H1 (cell line): ENCODE data around the gene ACTR1B. TPM values are rescaled to one million over a fixed set of nuclear protein-coding genes. Genes with fewer than 3 reads are reported as not detected.

Experiments used
- CTCF ChIA-PET: fragments of 300-600 bp; sonication (Branson Sonifier 250); formaldehyde crosslinking; loops from one replicate; lab custom pipeline; 2021; ENCODE audit not compliant: partially characterized antibody; lab: Charles Lee
- POLR2A ChIA-PET: fragments of 300-600 bp; sonication (Branson Sonifier 250); formaldehyde crosslinking; loops from one replicate; lab custom pipeline; 2021; ENCODE audit warnings: inconsistent platforms; ENCODE audit not compliant: partially characterized antibody; lab: Charles Lee
- DNase-seq, 2 experiments: peaks; one replicate each; pipeline versions ENCODE4 v3.0.0 to v3.0.0-alpha.2; 2010 to 2022; ENCODE audit warnings: low spot score in 2 of 2, low read depth in 1 of 2, mixed read lengths in 1 of 2
- FAIRE-seq: peaks from 2 replicates; lab custom pipeline; 2011; peaks lifted over from hg19 to GRCh38; lab: Jason Lieb, UNC
- H2AFZ ChIP-seq: 2 replicates; pipeline ENCODE4 v1.8.1; 2012; ENCODE audit warnings: low read length, inconsistent platforms
- H2AK5ac ChIP-seq: 2 replicates; pipeline ENCODE4 v1.6.1; 2013; ENCODE audit warnings: low read depth, low read length
- H2BK120ac ChIP-seq: replicated peaks from 2 replicates; pipeline ENCODE3; 2013; ENCODE audit warnings: low read depth, low read length, inconsistent platforms
- H2BK12ac ChIP-seq: 2 replicates; pipeline ENCODE4 v1.6.1; 2013; ENCODE audit warnings: low read depth, low read length
- H2BK15ac ChIP-seq: 2 replicates; pipeline ENCODE4 v1.6.1; 2013; ENCODE audit warnings: low read length
- H2BK20ac ChIP-seq: 2 replicates; pipeline ENCODE4 v1.6.1; 2013; ENCODE audit warnings: low read length
- H2BK5ac ChIP-seq: 2 replicates; pipeline ENCODE4 v1.6.1; 2013; ENCODE audit warnings: low read depth, low read length
- H3K14ac ChIP-seq: 2 replicates; pipeline ENCODE4 v1.6.1; 2013; ENCODE audit warnings: inconsistent platforms; ENCODE audit not compliant: insufficient read length
- H3K18ac ChIP-seq: 2 replicates; pipeline ENCODE4 v1.6.1; 2013; ENCODE audit warnings: low read length; ENCODE audit errors: extremely low read depth
- H3K23ac ChIP-seq: 2 replicates; pipeline ENCODE4 v1.6.1; 2013; ENCODE audit warnings: inconsistent platforms; ENCODE audit not compliant: insufficient read length
- H3K23me2 ChIP-seq: 2 replicates; pipeline ENCODE4 v1.6.1; 2013; ENCODE audit warnings: low read depth, low read length
- H3K27ac ChIP-seq: 2 replicates; pipeline ENCODE4 v1.6.1; 2011; ENCODE audit warnings: low read depth, low read length, inconsistent platforms
- H3K27me3 ChIP-seq, 4 experiments: replicated peaks in 1 of 4; 1 replicate in 1 of 4; 2 replicates in 3 of 4; pipeline versions ENCODE4 v1.6.1 to v1.8.1; 2011 to 2013; ENCODE audit warnings: low read length in 3 of 4, mild to moderate bottlenecking in 3 of 4, inconsistent platforms in 2 of 4, mixed read lengths in 2 of 4, moderate library complexity in 1 of 4; ENCODE audit not compliant: control insufficient read depth in 3 of 4, insufficient read depth in 3 of 4; ENCODE audit errors: extremely low read depth in 1 of 4
- H3K36me3 ChIP-seq, 4 experiments: 2 replicates each; pipeline versions ENCODE4 v1.6.1 to v1.8.1; 2011 to 2013; ENCODE audit warnings: mild to moderate bottlenecking in 4 of 4, low read length in 3 of 4, moderate library complexity in 2 of 4, control low read depth in 1 of 4, inconsistent platforms in 1 of 4; ENCODE audit not compliant: insufficient read depth in 4 of 4, control insufficient read depth in 2 of 4
- H3K4ac ChIP-seq: replicated peaks from 2 replicates; pipeline ENCODE3; 2013; ENCODE audit warnings: low read length, low read depth, mixed read lengths, inconsistent platforms; ENCODE audit not compliant: insufficient read length
- H3K4me1 ChIP-seq, 4 experiments: replicated peaks in 1 of 4; 1 replicate in 1 of 4; 2 replicates in 3 of 4; pipeline versions ENCODE4 v1.6.1 to v1.8.1; 2011 to 2013; ENCODE audit warnings: low read length in 3 of 4, inconsistent platforms in 2 of 4, mixed read lengths in 1 of 4; ENCODE audit not compliant: insufficient read depth in 4 of 4, control insufficient read depth in 3 of 4
- H3K4me2 ChIP-seq, 2 experiments: 2 replicates each; pipeline versions ENCODE4 v1.6.1 to v1.8.1; 2011 to 2013; ENCODE audit warnings: low read depth in 2 of 2, low read length in 2 of 2, control low read depth in 1 of 2, inconsistent platforms in 1 of 2, mild to moderate bottlenecking in 1 of 2; ENCODE audit not compliant: insufficient read depth in 1 of 2
- H3K4me3 ChIP-seq, 4 experiments: fragments of 200-600, 300-600 bp in 1 of 4; sonication (generic), shearing (Covaris generic), sonication (Bioruptor Twin) in 1 of 4; 2 replicates each; pipeline versions ENCODE4 v1.5.1 to v1.8.1; 2011 to 2016; ENCODE audit warnings: low read length in 4 of 4, low read depth in 3 of 4, control low read depth in 2 of 4, inconsistent platforms in 2 of 4, mild to moderate bottlenecking in 2 of 4, mixed read lengths in 1 of 4, moderate library complexity in 1 of 4; ENCODE audit not compliant: insufficient read depth in 2 of 4; ENCODE audit errors: extremely low read depth in 1 of 4
- H3K56ac ChIP-seq: replicated peaks from 2 replicates; pipeline ENCODE3; 2013; ENCODE audit warnings: low read depth, mild to moderate bottlenecking, mixed read lengths, low read length, inconsistent platforms; ENCODE audit not compliant: insufficient read length
- H3K79me1 ChIP-seq: 2 replicates; pipeline ENCODE4 v1.6.1; 2013; ENCODE audit warnings: low read depth, low read length, control low read depth
- H3K79me2 ChIP-seq, 2 experiments: 2 replicates each; pipeline versions ENCODE4 v1.6.1 to v1.8.1; 2012 to 2013; ENCODE audit warnings: low read length in 2 of 2, mild to moderate bottlenecking in 2 of 2, inconsistent platforms in 1 of 2; ENCODE audit not compliant: insufficient read depth in 2 of 2, control insufficient read depth in 1 of 2
- H3K9ac ChIP-seq, 4 experiments: replicated peaks in 1 of 4; 1 replicate in 1 of 4; 2 replicates in 3 of 4; pipeline versions ENCODE4 v1.6.1 to v1.8.1; 2011 to 2013; ENCODE audit warnings: low read depth in 3 of 4, low read length in 3 of 4, control low read depth in 2 of 4, mild to moderate bottlenecking in 2 of 4, moderate library complexity in 2 of 4, inconsistent platforms in 1 of 4; ENCODE audit errors: extremely low read depth in 1 of 4
- H3K9me3 ChIP-seq, 2 experiments: 2 replicates each; pipeline versions ENCODE4 v1.6.1 to v1.8.1; 2012 to 2013; ENCODE audit warnings: mild to moderate bottlenecking in 2 of 2, moderate library complexity in 2 of 2, control low read depth in 1 of 2, inconsistent platforms in 1 of 2, low read depth in 1 of 2, low read length in 1 of 2, mixed read lengths in 1 of 2; ENCODE audit not compliant: insufficient read depth in 2 of 2
- H4K20me1 ChIP-seq, 2 experiments: replicated peaks in 1 of 2; 2 replicates each; pipeline versions ENCODE3 to v1.8.1; 2011 to 2013; ENCODE audit warnings: inconsistent platforms in 2 of 2, low read length in 2 of 2, mild to moderate bottlenecking in 1 of 2; ENCODE audit not compliant: insufficient read depth in 2 of 2, control insufficient read depth in 1 of 2
- H4K5ac ChIP-seq: 2 replicates; pipeline ENCODE4 v1.6.1; 2013; ENCODE audit warnings: low read length, low read depth, mixed read lengths, inconsistent platforms; ENCODE audit not compliant: insufficient read length
- H4K8ac ChIP-seq: 2 replicates; pipeline ENCODE4 v1.8.0; 2013; ENCODE audit warnings: mild to moderate bottlenecking, moderate library complexity, low read length, inconsistent platforms; ENCODE audit not compliant: insufficient read depth; ENCODE audit errors: extremely low read depth
- H4K91ac ChIP-seq: replicated peaks from 2 replicates; pipeline ENCODE3; 2013; ENCODE audit warnings: low read length, mixed read lengths, inconsistent platforms; ENCODE audit not compliant: insufficient read length
- EGR1 ChIP-seq: IDR thresholded peaks from 2 replicates; pipeline ENCODE4 v1.6.1; 2011; ENCODE audit warnings: low read depth, low read length, borderline replicate concordance
- EP300 ChIP-seq, 2 experiments: IDR thresholded peaks; 1 replicate in 1 of 2; 2 replicates in 1 of 2; pipeline ENCODE4 v1.6.1; 2011 to 2012; ENCODE audit warnings: low read depth in 2 of 2, low read length in 2 of 2, mild to moderate bottlenecking in 2 of 2, borderline replicate concordance in 1 of 2, inconsistent platforms in 1 of 2, moderate library complexity in 1 of 2
- KDM4A ChIP-seq: IDR thresholded peaks from one replicate; pipeline ENCODE4 v1.7.1; 2012; ENCODE audit warnings: low read depth, mild to moderate bottlenecking, moderate library complexity, low read length, inconsistent platforms; ENCODE audit not compliant: severe bottlenecking
- POU5F1 ChIP-seq: IDR thresholded peaks from 2 replicates; pipeline ENCODE4 v1.6.1; 2011; ENCODE audit warnings: low read depth, mild to moderate bottlenecking, low read length, moderate library complexity
- RBBP5 ChIP-seq: IDR thresholded peaks from 2 replicates; pipeline ENCODE4 v1.7.1; 2012; ENCODE audit warnings: low read depth, mild to moderate bottlenecking, inconsistent platforms, low read length, moderate library complexity, borderline replicate concordance
- SAP30 ChIP-seq: fragments of 300-600 bp; sonication (generic); IDR thresholded peaks from 2 replicates; pipeline ENCODE4 v1.7.1; 2012; ENCODE audit warnings: low read length, moderate library complexity, mild to moderate bottlenecking, inconsistent platforms; ENCODE audit not compliant: insufficient read depth, insufficient replicate concordance
- SRF ChIP-seq: IDR thresholded peaks from 2 replicates; pipeline ENCODE4 v1.6.1; 2011; ENCODE audit warnings: mild to moderate bottlenecking, low read depth, low read length, moderate library complexity
- TAF1 ChIP-seq: IDR thresholded peaks from 2 replicates; pipeline ENCODE4 v1.6.1; 2011; ENCODE audit warnings: mild to moderate bottlenecking, low read depth, low read length
- TBP ChIP-seq: IDR thresholded peaks from 2 replicates; pipeline ENCODE4 v1.6.1; 2011; ENCODE audit warnings: low read depth, low read length, improper control_type of control experiment
- WGBS, 2 experiments: shearing (Covaris generic) in 1 of 2; methylation state at CpG; one replicate each; pipeline versions ENCODE4 v1.1.6 to v1.1.7; 2013 to 2015; ENCODE audit warnings: low lambda C conversion rate in 2 of 2, mixed read lengths in 2 of 2, inconsistent platforms in 1 of 2, low coverage in 1 of 2, missing lambda C conversion rate in 1 of 2; ENCODE audit not compliant: insufficient replicate concordance in 2 of 2, insufficient coverage in 1 of 2, insufficient read length in 1 of 2; ENCODE audit errors: extremely low coverage in 1 of 2, missing lambda C conversion rate in 1 of 2; 5-methylcytosine and 5-hydroxymethylcytosine counted together
- polyA plus RNA-seq, 7 experiments: library from polyadenylated mRNA; depleted of rRNA in 3 of 7; stranded (reverse) in 5 of 7; unstranded in 2 of 7; fragments of >200 nt in 5 of 7; fragments of 200-250 nt in 2 of 7; gene quantifications; 1 replicate in 5 of 7; 2 replicates in 1 of 7; 4 replicates in 1 of 7; pipeline versions ENCODE4 v1.2.1 to v1.2.3, GENCODE V29; 2011 to 2013; ENCODE audit warnings: missing spikeins in 2 of 7, mixed read lengths in 2 of 7
- total RNA-seq: library from RNA; stranded (reverse); fragmentation: NEBNext Ultra II Directional; extraction: Animal tissue kit (Norgen Biotek cat#: 25700); gene quantifications from 2 replicates; pipeline ENCODE4 v1.2.1, GENCODE V29; 2021
- TF ChIP-seq, protein P1 (sequence below): IDR thresholded peaks from 2 replicates; pipeline ENCODE4 v1.6.1; 2011; ENCODE audit warnings: low read depth, mild to moderate bottlenecking, low read length; ENCODE audit not compliant: insufficient read depth
- TF ChIP-seq, protein P2 (sequence below): IDR thresholded peaks from 2 replicates; pipeline ENCODE4 v1.6.1; 2011; ENCODE audit warnings: low read length, improper control_type of control experiment

The ACTR1B gene
- total and polyA plus RNA-seq, 2 of the 8 experiments (the other 6 are each of a cell fraction or from before 2014, with no cell fraction given), result 40.7 to 56.0 TPM

DNA sequence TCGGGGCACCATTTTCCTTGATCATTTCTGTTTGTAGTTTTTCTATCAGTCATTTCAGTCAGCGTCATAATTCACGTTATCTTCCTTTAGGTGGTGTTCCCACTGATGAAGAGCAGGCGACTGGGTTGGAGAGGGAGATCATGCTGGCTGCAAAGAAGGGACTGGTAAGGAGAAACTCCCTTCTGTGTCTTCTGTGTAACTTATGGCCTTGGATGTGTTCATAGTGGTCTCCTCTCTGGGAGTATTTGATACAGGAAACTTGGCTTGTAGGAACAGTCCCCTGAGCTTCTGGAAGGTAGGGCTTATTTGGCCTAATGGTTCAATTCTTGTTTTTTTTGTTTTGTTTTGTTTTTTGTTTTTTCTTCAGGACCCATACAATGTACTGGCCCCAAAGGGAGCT lies 16.9 kb downstream of the ACTR1B start:
- Histone ChIP-seq H4K91ac (no peak overlapping the region), H3K9me3 (no peaks in the 10 kb centered on the region), H3K56ac (no peak overlapping the region), H4K8ac (no peak overlapping the region), H3K79me2 (peaks cover 0 to 13% of the 10 kb centered on the region in 2 experiments; a peak in 2 of 4 replicates), H3K4me2 (peak overlapping the region; percentile 80 to 94), H3K14ac (no peak overlapping the region), H2BK20ac (no peak overlapping the region), H2BK5ac (no peak overlapping the region), H3K23me2 (peaks cover 6% of the 10 kb centered on the region; the same call in 1 of the 2 replicates), H3K27me3 (no peaks in the 10 kb centered on the region; a peak in 1 of 7 replicates), H2BK120ac (no peak overlapping the region), H3K18ac (no peak overlapping the region), H3K9ac (no peak overlapping the region; a peak in 1 of 7 replicates), H3K23ac (no peak overlapping the region), H3K79me1 (no peaks in the 10 kb centered on the region; the same call in 1 of the 2 replicates), H3K4me1 (peaks cover 0 to 6% (median 0%) of the 10 kb centered on the region in 4 experiments; a peak in 2 of 7 replicates), H3K4me3 (peak overlapping the region; percentile 95 to 100 (median 96); a peak in 7 of 8 replicates), H3K27ac (no peak overlapping the region), H3K36me3 (peaks cover 12 to 30% (median 18%) of the 10 kb centered on the region in 4 experiments), H3K4ac (no peak overlapping the region), H2BK12ac (no peak overlapping the region), H4K5ac (no peak overlapping the region), H4K20me1 (peaks cover 1 to 4% of the 10 kb centered on the region in 2 experiments), H2BK15ac (no peak overlapping the region), H2AK5ac (no peak overlapping the region), H2AFZ (no peak overlapping the region)
- CTCF ChIA-PET, result interaction anchor here (1.2 to 7.6 kb wide), 5 partner anchors 17 to 78 kb away, joined by 3 to 73 read pairs (median 5); partner anchors contain the start of gene ACTR1B
- WGBS, 2 experiments, result 92% methylated on average over 4 of the region's 4 CpGs; no CpG with 5 or more reads in 1 of the 2 experiments
- DNase-seq (peak in 1 of 2 experiments; percentile 7), FAIRE-seq (no peak)
- POLR2A ChIA-PET, result interaction anchor here (0.7 to 4.7 kb wide), 9 partner anchors 9 to 943 kb away, joined by 3 to 71 read pairs (median 5); partner anchors contain the start of gene ACTR1B
- no peak for TF ChIP-seq TBP
- TF ChIP-seq, protein P1, sequence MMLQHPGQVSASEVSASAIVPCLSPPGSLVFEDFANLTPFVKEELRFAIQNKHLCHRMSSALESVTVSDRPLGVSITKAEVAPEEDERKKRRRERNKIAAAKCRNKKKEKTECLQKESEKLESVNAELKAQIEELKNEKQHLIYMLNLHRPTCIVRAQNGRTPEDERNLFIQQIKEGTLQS, result no peak
- TF ChIP-seq KDM4A, result no peak
- no peak for TF ChIP-seq SRF
- TF ChIP-seq EGR1, result no peak
- TF ChIP-seq POU5F1, result no peak
- no peak for TF ChIP-seq TAF1
- no peak for TF ChIP-seq SAP30
- no peak for TF ChIP-seq EP300 (IDR thresholded peaks at IDR 0.05; ENCODE audit: borderline replicate concordance in 1 of 2, low read depth in 2 of 2, low read length in 2 of 2)
- TF ChIP-seq RBBP5, result no peak
- TF ChIP-seq, protein P2, sequence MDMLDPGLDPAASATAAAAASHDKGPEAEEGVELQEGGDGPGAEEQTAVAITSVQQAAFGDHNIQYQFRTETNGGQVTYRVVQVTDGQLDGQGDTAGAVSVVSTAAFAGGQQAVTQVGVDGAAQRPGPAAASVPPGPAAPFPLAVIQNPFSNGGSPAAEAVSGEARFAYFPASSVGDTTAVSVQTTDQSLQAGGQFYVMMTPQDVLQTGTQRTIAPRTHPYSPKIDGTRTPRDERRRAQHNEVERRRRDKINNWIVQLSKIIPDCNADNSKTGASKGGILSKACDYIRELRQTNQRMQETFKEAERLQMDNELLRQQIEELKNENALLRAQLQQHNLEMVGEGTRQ, result no peak
